WTC11 (cell line): ENCODE measurements around the gene PLA2G4A.

ENCODE experiments used
- AFF4 ChIP-seq: sonication (generic); formaldehyde crosslinking; IDR thresholded peaks from 2 replicates; pipeline ENCODE4 v1.8.1; 2023; ENCODE audit warnings: mild to moderate bottlenecking, missing genetic modification reagents, borderline replicate concordance
- CTCF ChIP-seq: fragments of 200-600 bp; IDR thresholded peaks from 2 replicates; pipeline ENCODE4 v1.8.0; 2022; ENCODE audit warnings: antibody characterized with exemption
- NR2C2 ChIP-seq: sonication (generic); formaldehyde crosslinking; IDR thresholded peaks from 2 replicates; pipeline ENCODE4 v1.8.0; 2022; ENCODE audit warnings: mild to moderate bottlenecking, missing genetic modification reagents

- TF ChIP-seq CTCF: no peak
- no peak for TF ChIP-seq AFF4 (CRISPR knock-in tag)
- TF ChIP-seq NR2C2 (CRISPR knock-in tag): no peak
These were observed 74.8 kb downstream of the PLA2G4A start for GRCh38 chr1:186903374-186904136.
